OCI-LY1 (cell line): ENCODE measurements around the gene NFIA.

Source experiments
- H2AFZ ChIP-seq: fragments of 200-600 bp; sonication (generic), shearing (Covaris generic); 2 replicates; pipeline ENCODE4 v1.6.0; 2014; ENCODE audit warnings: antibody characterized with exemption, mild to moderate bottlenecking, low read length
- H3F3A ChIP-seq: fragments of 200-600 bp; sonication (generic), shearing (Covaris generic); 2 replicates; pipeline ENCODE4 v1.6.0; 2014; ENCODE audit warnings: mild to moderate bottlenecking, antibody characterized with exemption, low read length, moderate library complexity; ENCODE audit not compliant: insufficient read depth
- H3K27ac ChIP-seq: fragments of 200-600 bp; sonication (generic); 2 replicates; pipeline ENCODE4 v1.5.1; 2014; ENCODE audit warnings: low read length, mixed run types, mild to moderate bottlenecking, low read depth; ENCODE audit not compliant: poor library complexity, severe bottlenecking
- H3K27me3 ChIP-seq: fragments of 200-600 bp; sonication (generic); 2 replicates; pipeline ENCODE4 v1.6.0; 2014; ENCODE audit warnings: antibody characterized with exemption, mild to moderate bottlenecking, low read length, moderate library complexity; ENCODE audit not compliant: insufficient read depth
- H3K36me3 ChIP-seq: fragments of 200-600 bp; sonication (generic); 2 replicates; pipeline ENCODE4 v1.6.1; 2014; ENCODE audit warnings: mild to moderate bottlenecking, antibody characterized with exemption, low read length, moderate library complexity, mixed read lengths; ENCODE audit not compliant: insufficient read depth
- H3K4me1 ChIP-seq: fragments of 200-600 bp; sonication (generic); 2 replicates; pipeline ENCODE4 v1.5.1; 2014; ENCODE audit warnings: mild to moderate bottlenecking, low read length, moderate library complexity; ENCODE audit not compliant: insufficient read depth, severe bottlenecking
- H3K4me2 ChIP-seq: fragments of 200-600 bp; sonication (generic), shearing (Covaris generic); 2 replicates; pipeline ENCODE4 v1.6.1; 2014; ENCODE audit warnings: low read length
- H3K4me3 ChIP-seq: fragments of 200-600 bp; sonication (generic); 2 replicates; pipeline ENCODE4 v1.5.1; 2014; ENCODE audit warnings: low read length, low read depth, mild to moderate bottlenecking, mixed read lengths; ENCODE audit not compliant: poor library complexity, severe bottlenecking
- H3K79me2 ChIP-seq: fragments of 200-600 bp; shearing (Covaris generic); 2 replicates; pipeline ENCODE4 v1.6.1; 2016; ENCODE audit warnings: mixed run types, low read length, mixed read lengths; ENCODE audit not compliant: insufficient read depth
- H3K9ac ChIP-seq: fragments of 200-600 bp; sonication (generic), shearing (Covaris generic); 2 replicates; pipeline ENCODE4 v1.6.1; 2014; ENCODE audit warnings: mild to moderate bottlenecking, low read length, mixed read lengths
- H3K9me2 ChIP-seq: fragments of 200-600 bp; sonication (generic), shearing (Covaris generic); 2 replicates; pipeline ENCODE4 v1.6.1; 2014; ENCODE audit warnings: low read depth, mild to moderate bottlenecking, low read length, mixed read lengths
- H3K9me3 ChIP-seq: fragments of 200-600 bp; shearing (Covaris generic); 2 replicates; pipeline ENCODE4 v1.6.1; 2014; ENCODE audit warnings: low read length, mixed read lengths
- H4K20me1 ChIP-seq: fragments of 200-600 bp; sonication (generic), shearing (Covaris generic); 2 replicates; pipeline ENCODE4 v1.6.0; 2016; ENCODE audit warnings: mild to moderate bottlenecking, low read length; ENCODE audit not compliant: insufficient read depth
- CTCF ChIP-seq: fragments of 200-600 bp; sonication (generic), shearing (Covaris generic); IDR thresholded peaks from 2 replicates; pipeline ENCODE4 v1.5.1; 2017; ENCODE audit warnings: mild to moderate bottlenecking, antibody characterized with exemption, low read length, moderate library complexity, mixed read lengths
- EZH2 ChIP-seq: fragments of 200-600 bp; sonication (generic), shearing (Covaris generic); IDR thresholded peaks from 2 replicates; pipeline ENCODE4 v1.8.0; 2017; ENCODE audit warnings: borderline replicate concordance, mixed run types, mild to moderate bottlenecking, antibody characterized with exemption, low read length, moderate library complexity, mixed read lengths

NFIA gene

GRCh38 chr1:61270107-61270506, 187.7 kb downstream of the NFIA start:
- H3K4me3 ChIP-seq, result no peak overlapping the region
- no peak overlapping the region for H3K9ac ChIP-seq
- peaks cover 4% of the 10 kb centered on the region for H3K4me1 ChIP-seq
- no peaks in the 10 kb centered on the region for H3K79me2 ChIP-seq
- no peaks in the 10 kb centered on the region for H3F3A ChIP-seq
- H3K36me3 ChIP-seq, result 0 out of 2 replicates have a peak, but pooled peaks cover 5% of the 10 kb centered on the region
- no peaks in the 10 kb centered on the region for H3K9me2 ChIP-seq
- no peaks in the 10 kb centered on the region for H3K9me3 ChIP-seq
- no peak overlapping the region for H2AFZ ChIP-seq
- no peaks in the 10 kb centered on the region for H4K20me1 ChIP-seq
- TF ChIP-seq EZH2 (no peak), CTCF (no peak)
- H3K27ac ChIP-seq, result no peak overlapping the region
- H3K4me2 ChIP-seq, result no peak overlapping the region
- H3K27me3 ChIP-seq, result no peaks in the 10 kb centered on the region

- Histone ChIP-seq H3K9me3 (no peaks in the 10 kb centered on the region), H3K9me2 (no peaks in the 10 kb centered on the region), H3K4me1 (peaks cover 4% of the 10 kb centered on the region), H3K79me2 (no peaks in the 10 kb centered on the region), H2AFZ (no peak overlapping the region), H3K9ac (no peak overlapping the region), H3F3A (no peaks in the 10 kb centered on the region), H3K36me3 (0 out of 2 replicates have a peak, but pooled peaks cover 5% of the 10 kb centered on the region), H3K27me3 (no peaks in the 10 kb centered on the region), H3K4me2 (no peak overlapping the region), H3K27ac (no peak overlapping the region), H3K4me3 (no peak overlapping the region), H4K20me1 (no peaks in the 10 kb centered on the region)
- TF ChIP-seq CTCF, result no peak
- TF ChIP-seq EZH2, result no peak
Observed at GRCh38 chr1:61270761-61271411, 188.5 kb downstream of the NFIA start.

- TF ChIP-seq CTCF (no peak), EZH2 (no peak)
- H3K9me2 ChIP-seq, result no peaks in the 10 kb centered on the region
- H3K4me1 ChIP-seq, result peaks cover 4% of the 10 kb centered on the region
- 0 out of 2 replicates have a peak, but pooled peaks cover 5% of the 10 kb centered on the region for H3K36me3 ChIP-seq
- no peaks in the 10 kb centered on the region for H3F3A ChIP-seq
- H3K27ac ChIP-seq, result no peak overlapping the region
- no peaks in the 10 kb centered on the region for H3K27me3 ChIP-seq
- no peak overlapping the region for H2AFZ ChIP-seq
- no peaks in the 10 kb centered on the region for H3K79me2 ChIP-seq
- H3K4me2 ChIP-seq, result no peak overlapping the region
- H3K9ac ChIP-seq, result no peak overlapping the region
- no peaks in the 10 kb centered on the region for H4K20me1 ChIP-seq
- no peaks in the 10 kb centered on the region for H3K9me3 ChIP-seq
- H3K4me3 ChIP-seq, result no peak overlapping the region
Observed at GRCh38 chr1:61271412-61271789, 189.0 kb downstream of the NFIA start.
